ENCODE results near the gene MIS12.

DNA sequence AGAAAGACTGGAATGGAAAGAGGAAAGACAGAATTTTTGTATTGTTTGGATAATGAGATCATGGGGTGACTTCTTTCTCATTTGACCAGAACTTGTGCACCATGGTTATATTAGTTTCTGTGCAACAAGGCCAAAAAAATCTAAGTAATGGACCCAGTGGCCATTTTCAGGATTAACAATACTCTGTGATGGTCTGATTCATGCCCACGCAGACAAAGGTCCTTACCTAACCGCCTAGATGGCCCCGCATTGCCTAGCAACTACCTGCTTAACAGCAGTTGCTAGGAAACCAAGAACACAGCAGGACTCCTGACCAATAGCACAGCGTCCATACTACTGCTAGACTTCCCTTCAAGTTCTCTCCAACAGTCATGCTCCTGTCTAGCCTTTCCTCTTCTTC is 22.4 kb downstream of the MIS12 start:
- TF ChIP-seq, protein P1, sequence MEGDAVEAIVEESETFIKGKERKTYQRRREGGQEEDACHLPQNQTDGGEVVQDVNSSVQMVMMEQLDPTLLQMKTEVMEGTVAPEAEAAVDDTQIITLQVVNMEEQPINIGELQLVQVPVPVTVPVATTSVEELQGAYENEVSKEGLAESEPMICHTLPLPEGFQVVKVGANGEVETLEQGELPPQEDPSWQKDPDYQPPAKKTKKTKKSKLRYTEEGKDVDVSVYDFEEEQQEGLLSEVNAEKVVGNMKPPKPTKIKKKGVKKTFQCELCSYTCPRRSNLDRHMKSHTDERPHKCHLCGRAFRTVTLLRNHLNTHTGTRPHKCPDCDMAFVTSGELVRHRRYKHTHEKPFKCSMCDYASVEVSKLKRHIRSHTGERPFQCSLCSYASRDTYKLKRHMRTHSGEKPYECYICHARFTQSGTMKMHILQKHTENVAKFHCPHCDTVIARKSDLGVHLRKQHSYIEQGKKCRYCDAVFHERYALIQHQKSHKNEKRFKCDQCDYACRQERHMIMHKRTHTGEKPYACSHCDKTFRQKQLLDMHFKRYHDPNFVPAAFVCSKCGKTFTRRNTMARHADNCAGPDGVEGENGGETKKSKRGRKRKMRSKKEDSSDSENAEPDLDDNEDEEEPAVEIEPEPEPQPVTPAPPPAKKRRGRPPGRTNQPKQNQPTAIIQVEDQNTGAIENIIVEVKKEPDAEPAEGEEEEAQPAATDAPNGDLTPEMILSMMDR (IDR thresholded peaks at IDR 0.05; ENCODE audit: borderline replicate concordance, extremely low read depth, low read length, poor library complexity, severe bottlenecking): no peak
- no peak for TF ChIP-seq EZH2 (IDR thresholded peaks at IDR 0.05; ENCODE audit: borderline replicate concordance, low read depth, low read length, severe bottlenecking)

Measured in DND-41 (cell line).